Activated B cell treated with CpG ODN at 0.5 μM for 24 hours (primary cell): Measurements from ENCODE around the gene NXNL1. TPM values are rescaled to one million over a fixed set of nuclear protein-coding genes. Genes with fewer than 3 reads are reported as not detected.
"Not testable (repeated sequence)": the region's sequence is repeated elsewhere in the genome, so short reads cannot be mapped to it uniquely, and the experiment has no call there.

Experiments used
- ATAC-seq: fragments of 200-7000 bp; cut with Tn5 transposase; one replicate; pipeline ENCODE4 v1.10.0; 2021; ENCODE audit warnings: low read depth, mild to moderate bottlenecking, moderate library complexity
- CTCF ChIA-PET: fragments of 350-600 bp; sonication (Branson Sonifier 250); formaldehyde crosslinking; loops from one replicate; lab custom pipeline; 2021; ENCODE audit warnings: antibody characterized with exemption; lab: Charles Lee
- POLR2A ChIA-PET: fragments of 350-600 bp; sonication (Branson Sonifier 250); formaldehyde crosslinking; loops from one replicate; lab custom pipeline; 2021; ENCODE audit warnings: antibody characterized with exemption; lab: Charles Lee
- DNase-seq: peaks from one replicate; pipeline ENCODE4 v3.0.0; 2022
- H3K27ac Mint-ChIP-seq: one replicate; pipeline ENCODE4 v1.8.0; 2020; ENCODE audit warnings: mixed read lengths
- H3K27me3 Mint-ChIP-seq: one replicate; pipeline ENCODE4 v1.8.0; 2021; ENCODE audit warnings: mixed read lengths
- H3K36me3 Mint-ChIP-seq: one replicate; pipeline ENCODE4 v1.8.0; 2021; ENCODE audit warnings: low read depth, mixed read lengths
- H3K4me1 Mint-ChIP-seq: one replicate; pipeline ENCODE4 v1.8.0; 2021; ENCODE audit warnings: mixed read lengths
- H3K4me3 Mint-ChIP-seq: one replicate; pipeline ENCODE4 v1.8.0; 2020; ENCODE audit warnings: mild to moderate bottlenecking, mixed read lengths
- H3K9me3 Mint-ChIP-seq: one replicate; pipeline ENCODE4 v1.8.0; 2020; ENCODE audit warnings: mixed read lengths
- intact Hi-C: fragments of 100-400 bp; cut with micrococcal nuclease; formaldehyde crosslinking; loops from one replicate; pipeline ENCODE4 v1.15.1; 2024
- total RNA-seq: library from RNA; stranded (reverse); gene quantifications from 2 replicates; pipeline ENCODE4 v1.2.3, GENCODE V29; 2022
- TF ChIP-seq, protein P1 (sequence below): fragments of 200-600 bp; IDR thresholded peaks from one replicate; pipeline ENCODE4 v1.8.0; 2022; ENCODE audit warnings: antibody characterized with exemption, mild to moderate bottlenecking

NXNL1 gene
- total RNA-seq, 1 donor from 2014 or later, result not detected

DNA sequence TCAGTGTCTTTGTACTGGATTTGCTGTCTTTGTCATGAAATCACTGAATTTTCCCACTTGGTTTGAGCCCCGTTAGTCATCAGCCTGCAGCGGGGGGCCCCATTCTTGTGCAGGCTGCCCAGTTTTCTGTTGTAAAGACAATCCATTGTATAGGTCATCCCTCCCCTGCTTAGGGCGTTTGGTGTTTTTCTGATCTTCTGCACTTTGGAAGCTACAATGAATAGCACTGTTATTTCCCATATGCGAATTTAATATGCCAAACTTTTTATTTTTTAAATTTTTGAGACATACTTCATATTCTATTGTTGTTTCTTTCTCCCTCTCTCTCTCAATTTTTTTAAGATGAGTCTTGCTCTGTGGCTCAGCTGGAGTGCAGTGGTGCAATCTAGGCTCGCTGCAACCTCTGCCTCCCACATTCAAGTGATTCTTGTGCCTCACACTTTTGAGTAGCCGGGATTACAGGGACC lies 18.6 kb upstream of the NXNL1 start:
- ChIA-PET POLR2A (no interaction called here), CTCF (interaction anchor here (1.1 kb wide), 1 partner anchor 17 kb away, joined by 4 read pairs; no protein-coding TSS in a partner anchor)
- H3K4me3 Mint-ChIP-seq, result no peak overlapping the region
- DNase-seq (no peak), ATAC-seq (no peak)
- intact Hi-C loops, result no loop called here
- no peaks in the 10 kb centered on the region for H3K36me3 Mint-ChIP-seq
- no peak overlapping the region for H3K27ac Mint-ChIP-seq
- no peaks in the 10 kb centered on the region for H3K9me3 Mint-ChIP-seq
- no peaks in the 10 kb centered on the region for H3K4me1 Mint-ChIP-seq
- no peaks in the 10 kb centered on the region for H3K27me3 Mint-ChIP-seq
- TF ChIP-seq, protein P1, sequence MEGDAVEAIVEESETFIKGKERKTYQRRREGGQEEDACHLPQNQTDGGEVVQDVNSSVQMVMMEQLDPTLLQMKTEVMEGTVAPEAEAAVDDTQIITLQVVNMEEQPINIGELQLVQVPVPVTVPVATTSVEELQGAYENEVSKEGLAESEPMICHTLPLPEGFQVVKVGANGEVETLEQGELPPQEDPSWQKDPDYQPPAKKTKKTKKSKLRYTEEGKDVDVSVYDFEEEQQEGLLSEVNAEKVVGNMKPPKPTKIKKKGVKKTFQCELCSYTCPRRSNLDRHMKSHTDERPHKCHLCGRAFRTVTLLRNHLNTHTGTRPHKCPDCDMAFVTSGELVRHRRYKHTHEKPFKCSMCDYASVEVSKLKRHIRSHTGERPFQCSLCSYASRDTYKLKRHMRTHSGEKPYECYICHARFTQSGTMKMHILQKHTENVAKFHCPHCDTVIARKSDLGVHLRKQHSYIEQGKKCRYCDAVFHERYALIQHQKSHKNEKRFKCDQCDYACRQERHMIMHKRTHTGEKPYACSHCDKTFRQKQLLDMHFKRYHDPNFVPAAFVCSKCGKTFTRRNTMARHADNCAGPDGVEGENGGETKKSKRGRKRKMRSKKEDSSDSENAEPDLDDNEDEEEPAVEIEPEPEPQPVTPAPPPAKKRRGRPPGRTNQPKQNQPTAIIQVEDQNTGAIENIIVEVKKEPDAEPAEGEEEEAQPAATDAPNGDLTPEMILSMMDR, result no peak

DNA sequence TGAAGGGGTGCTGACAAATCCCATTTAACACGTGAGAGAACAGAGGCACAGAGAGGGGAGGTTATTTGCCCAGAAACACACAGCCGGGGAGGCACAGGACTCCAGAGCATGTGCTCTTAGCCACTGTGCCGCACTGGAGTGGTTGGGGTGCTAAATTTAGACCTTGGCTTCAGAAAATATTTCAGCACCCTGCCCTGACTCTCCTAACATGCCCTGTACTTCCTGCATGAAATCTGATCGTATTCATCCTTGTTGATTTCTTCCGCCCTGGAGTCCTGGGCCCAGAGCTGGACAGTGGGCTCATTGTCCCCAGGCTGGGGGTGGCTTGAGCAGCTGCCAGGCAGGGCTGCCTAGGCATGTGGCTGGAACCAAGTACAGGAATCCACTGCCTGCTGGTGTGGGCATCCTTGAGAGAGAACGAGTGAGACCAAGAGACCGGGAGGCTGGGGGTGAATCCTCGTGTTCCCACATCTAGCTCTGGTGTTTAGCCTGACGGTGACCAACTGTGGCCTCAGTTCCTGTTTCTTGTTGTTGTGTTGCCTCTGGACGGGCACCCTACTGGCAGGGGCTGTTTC lies 14.9 kb upstream of the NXNL1 start:
- intact Hi-C loops, result no loop called here
- no peaks in the 10 kb centered on the region for H3K36me3 Mint-ChIP-seq
- POLR2A ChIA-PET, result interaction anchor here (0.6 kb wide), 1 partner anchor 380 kb away, joined by 5 read pairs; no protein-coding TSS in a partner anchor
- no peak overlapping the region for H3K27ac Mint-ChIP-seq
- H3K4me3 Mint-ChIP-seq, result no peak overlapping the region
- peaks cover 9% of the 10 kb centered on the region for H3K4me1 Mint-ChIP-seq
- H3K27me3 Mint-ChIP-seq, result no peaks in the 10 kb centered on the region
- ATAC-seq (no peak), DNase-seq (no peak)
- CTCF ChIA-PET, result interaction anchor here (1.8 kb wide), 1 partner anchor 21 kb away, joined by 3 read pairs; no protein-coding TSS in a partner anchor
- TF ChIP-seq, protein P1, result no peak
- no peaks in the 10 kb centered on the region for H3K9me3 Mint-ChIP-seq

DNA sequence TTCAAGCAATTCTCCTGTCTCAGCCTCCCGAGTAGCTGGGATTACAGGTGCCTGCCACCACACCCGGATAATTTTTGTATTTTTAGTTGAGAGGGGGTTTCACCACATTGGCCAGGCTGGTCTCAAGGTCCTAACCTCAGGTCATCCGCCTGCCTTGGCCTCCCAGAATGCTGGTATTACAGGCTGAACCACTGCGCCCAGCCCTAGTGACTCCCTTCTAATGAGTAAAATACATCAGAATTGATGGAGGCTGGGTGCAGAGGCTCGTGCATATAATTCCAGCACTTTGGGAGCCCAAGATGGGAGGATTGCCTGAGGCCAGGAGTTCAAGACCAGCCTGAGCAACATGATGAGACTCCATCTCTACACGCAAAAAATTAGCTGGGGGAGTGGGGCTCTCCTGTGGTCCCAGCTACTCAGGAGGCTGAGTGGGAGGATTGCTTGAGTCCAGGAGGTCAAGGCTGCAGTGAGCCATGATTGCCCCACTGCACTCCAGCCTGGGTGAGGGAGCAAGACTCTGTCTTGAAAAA lies 14.3 kb upstream of the NXNL1 start:
- not testable (repeated sequence) for H3K4me1 Mint-ChIP-seq, H3K27me3 Mint-ChIP-seq

DNA sequence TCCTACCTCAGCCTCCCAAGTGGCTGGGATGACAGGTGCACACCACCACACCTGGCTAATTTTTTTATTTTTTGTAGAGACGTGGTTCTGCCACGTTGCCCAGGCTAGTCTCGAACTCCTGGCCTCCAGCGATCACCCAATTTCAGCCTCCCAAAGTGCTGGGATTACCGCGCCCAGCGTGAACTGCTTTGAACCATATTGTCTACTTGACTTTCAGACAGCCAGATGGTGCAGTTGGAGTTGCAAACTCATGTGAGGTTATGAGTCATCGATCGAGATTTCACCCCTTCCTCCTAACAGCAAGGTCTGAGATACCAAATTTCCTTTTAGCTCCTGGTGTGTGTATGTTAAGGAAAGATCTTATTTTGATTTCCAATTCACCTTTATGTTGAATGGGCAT lies 12.3 kb upstream of the NXNL1 start:
- intact Hi-C loops, result no loop called here
- POLR2A ChIA-PET, result interaction anchor here (1.6 kb wide), 1 partner anchor 21 kb away, joined by 6 read pairs; no protein-coding TSS in a partner anchor
- Mint-ChIP-seq H3K9me3 (no peaks in the 10 kb centered on the region), H3K27me3 (no peaks in the 10 kb centered on the region), H3K27ac (no peak overlapping the region), H3K4me3 (no peak overlapping the region), H3K36me3 (no peaks in the 10 kb centered on the region), H3K4me1 (peaks cover 20% of the 10 kb centered on the region)
- TF ChIP-seq, protein P1, result no peak
- CTCF ChIA-PET, result no interaction called here
- no peak for DNase-seq
- ATAC-seq, result no peak

More for the DNA sequence above, 14.3 kb upstream of the NXNL1 start:
- CTCF ChIA-PET, POLR2A ChIA-PET, ATAC-seq, H3K4me3 Mint-ChIP-seq, H3K36me3 Mint-ChIP-seq, DNase-seq, H3K27ac Mint-ChIP-seq, H3K9me3 Mint-ChIP-seq, intact Hi-C loops: not testable (repeated sequence)

DNA sequence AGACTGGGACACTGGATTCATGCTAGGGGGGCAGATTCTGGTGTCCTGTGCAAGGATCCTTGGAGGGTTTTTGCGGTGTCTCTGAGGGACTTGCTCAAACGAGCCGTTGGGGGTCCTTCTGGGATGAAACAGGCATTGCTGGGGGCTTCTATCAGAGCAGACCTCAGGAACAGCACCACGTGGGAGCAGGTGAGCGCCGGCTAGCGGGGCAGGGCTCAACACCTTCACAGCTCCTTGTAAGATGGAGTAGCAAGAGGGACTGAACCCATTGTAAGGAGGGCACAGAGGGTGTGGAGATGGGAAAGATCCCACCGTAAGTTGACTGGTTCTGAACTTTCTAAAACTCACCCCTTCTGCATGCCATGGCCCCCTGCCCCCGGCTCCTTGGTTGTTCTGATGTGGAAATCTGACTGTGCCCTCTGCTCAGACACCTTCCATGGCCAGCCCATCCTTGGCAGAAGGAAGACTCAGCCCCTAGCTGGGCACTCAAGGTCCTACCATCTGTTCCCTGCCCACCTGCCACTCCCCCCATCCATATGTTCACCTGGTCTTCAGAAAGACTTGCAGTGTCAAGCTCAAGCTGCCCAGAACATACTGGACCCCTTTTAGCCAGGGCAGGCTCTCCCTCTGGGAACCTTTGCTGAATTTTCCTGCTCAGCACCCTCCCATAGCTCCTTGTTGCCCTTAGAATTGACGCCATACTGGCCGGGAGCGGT lies 10.8 kb upstream of the NXNL1 start:
- ATAC-seq (no peak), DNase-seq (no peak)
- TF ChIP-seq, protein P1, result no peak
- ChIA-PET POLR2A (interaction anchor here (1.4 to 1.6 kb wide), 3 partner anchors 22 to 66 kb away, joined by 3 to 6 read pairs (median 5); partner anchors contain the start of gene BST2), CTCF (interaction anchor here (0.9 kb wide), 1 partner anchor 24 kb away, joined by 3 read pairs; no protein-coding TSS in a partner anchor)
- Mint-ChIP-seq H3K27me3 (no peaks in the 10 kb centered on the region), H3K4me3 (peak overlapping the region; percentile 91), H3K9me3 (no peaks in the 10 kb centered on the region), H3K4me1 (peaks cover 20% of the 10 kb centered on the region), H3K36me3 (no peaks in the 10 kb centered on the region), H3K27ac (no peak overlapping the region)
- intact Hi-C loops, result loop anchor here (2.0 kb wide), 1 partner anchor 53 kb away; no protein-coding TSS in a partner anchor
